HG03571 (cell line): Measurements from ENCODE around the gene TNP2.

ENCODE experiments used
- ATAC-seq: cut with Tn5 transposase; IDR thresholded peaks from one replicate; pipeline ENCODE4 v1.9.1; 2021; ENCODE audit not compliant: unreplicated experiment

The TNP2 gene

GRCh38 chr16:11268921-11269375, at the start of gene TNP2:
Gene TNP2 (minus strand): TSS chr16:11269325. CDS start chr16:11269262, 63 bp downstream.
- no peak for ATAC-seq

DNA sequence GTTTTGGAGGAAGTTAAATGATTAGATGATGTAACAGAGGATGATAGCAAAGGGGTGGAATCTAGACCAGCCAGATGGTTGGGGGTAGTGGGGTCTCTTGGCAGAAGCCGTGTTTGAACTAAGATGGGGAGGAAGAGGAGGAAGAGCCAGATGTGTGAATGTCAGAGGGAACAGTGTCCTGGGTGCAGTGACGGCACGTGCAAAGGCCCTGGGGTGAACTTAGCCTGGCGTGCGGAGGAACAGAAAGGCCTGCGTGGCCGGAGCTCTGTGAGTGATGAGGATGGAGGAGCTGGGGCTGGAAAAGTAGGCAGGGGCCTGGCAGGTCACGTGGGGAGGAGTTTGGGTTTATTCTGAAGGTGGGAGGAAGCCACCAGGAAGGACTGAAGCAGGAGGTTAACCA, 49.7 kb upstream of the TNP2 start:
- ATAC-seq, result no peak

DNA sequence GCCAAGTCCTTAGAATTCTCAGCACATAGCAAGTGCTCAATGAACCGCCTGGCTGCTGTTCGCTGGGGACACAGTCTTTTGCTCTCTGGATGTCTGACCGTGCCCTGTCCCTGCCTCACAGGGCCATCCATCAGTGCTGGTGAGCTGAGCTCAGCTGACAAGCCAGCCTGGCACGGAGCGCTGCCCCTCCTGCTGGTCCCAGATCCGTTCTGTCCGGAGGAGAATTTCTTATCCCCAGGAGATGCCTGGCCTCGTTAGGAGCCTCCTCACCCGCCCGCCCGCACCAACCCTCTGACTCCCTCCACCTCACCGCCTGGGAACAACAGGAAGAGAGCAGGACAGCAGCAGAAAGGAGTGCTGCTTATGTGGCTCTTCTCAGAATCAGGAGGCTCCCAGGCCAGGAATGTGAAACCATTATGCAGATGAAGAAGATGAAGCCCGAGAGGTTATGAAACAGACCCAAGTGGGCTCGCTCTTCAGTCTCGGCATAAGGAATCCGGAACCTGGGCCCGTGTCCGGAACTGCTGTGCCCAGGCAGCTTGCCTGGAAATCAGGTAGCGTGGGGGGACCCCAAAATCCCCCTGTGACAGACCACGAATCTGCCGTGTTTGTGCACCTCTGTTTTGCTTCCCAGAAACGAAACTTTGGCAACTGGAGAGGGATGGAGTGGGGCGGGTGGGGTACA, 47.3 kb upstream of the TNP2 start:
- ATAC-seq, result no peak

GRCh38 chr16:11315510-11315909, 46.4 kb upstream of the TNP2 start:
- ATAC-seq, result no peak

DNA sequence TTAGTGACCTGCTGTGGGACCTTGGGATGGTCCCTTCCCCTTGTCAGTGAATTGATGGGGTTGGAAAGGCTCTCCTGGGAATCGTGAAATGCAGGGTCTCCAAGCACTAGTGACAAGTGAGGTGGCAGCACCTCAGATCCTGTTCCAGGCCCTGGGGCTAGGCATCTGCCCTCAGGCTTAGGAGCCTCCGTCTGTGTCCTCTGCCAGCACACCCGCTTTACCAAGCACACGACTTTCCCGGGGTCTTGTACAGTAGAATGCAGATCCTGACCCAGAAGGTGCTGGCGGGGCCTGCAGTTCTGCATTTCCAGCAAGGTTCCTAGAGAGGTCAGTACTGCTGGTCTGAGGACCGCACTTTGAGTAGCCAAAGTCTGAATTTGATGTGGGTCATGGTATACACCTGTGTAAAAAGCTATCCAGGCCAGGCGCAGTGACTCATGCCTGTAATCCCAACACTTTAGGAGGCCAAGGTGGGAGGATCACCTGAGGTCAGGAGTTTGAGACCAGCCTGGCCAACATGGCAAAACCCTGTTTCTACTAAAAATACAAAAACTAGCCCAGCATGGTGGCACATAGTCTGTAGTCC, 45.3 kb upstream of the TNP2 start:
- ATAC-seq, result no peak

DNA sequence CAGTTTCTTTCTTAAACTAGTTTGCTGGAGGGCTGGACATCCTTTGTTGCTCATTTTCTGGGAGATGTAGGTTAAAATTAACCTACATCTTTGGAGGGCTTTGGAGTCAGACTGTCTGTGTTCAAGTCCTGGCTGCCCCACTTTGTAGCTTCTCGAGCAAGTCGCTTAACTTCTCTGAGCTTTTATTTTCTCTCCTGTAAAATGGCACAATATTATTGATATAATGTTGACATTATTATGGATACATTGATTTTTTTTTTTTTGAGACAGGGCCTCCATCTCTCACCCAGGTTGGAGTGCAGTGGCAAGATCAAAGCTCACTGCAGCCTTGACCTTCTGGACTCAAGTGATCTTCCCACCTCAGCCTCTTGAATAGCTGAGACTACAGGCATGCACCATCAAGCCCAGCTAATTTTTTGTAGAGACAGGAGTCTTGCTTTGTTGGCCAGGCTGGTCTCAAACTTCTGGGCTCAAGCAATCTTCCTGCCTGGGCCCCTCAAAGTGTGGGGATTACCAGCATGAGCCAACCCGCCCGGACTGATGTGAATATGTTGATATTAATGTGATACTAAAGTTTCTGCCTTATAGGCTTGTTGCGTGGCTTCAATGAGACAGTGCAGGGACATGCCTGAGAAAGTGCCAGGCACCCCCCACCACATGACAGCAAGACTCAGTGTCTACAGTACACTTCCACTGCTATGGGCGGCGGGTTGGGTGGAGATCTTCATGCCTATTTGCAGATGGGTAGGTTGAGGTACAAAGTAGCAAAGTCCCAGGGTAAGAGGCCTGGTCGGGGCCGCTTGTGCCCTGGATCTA, 44.6 kb upstream of the TNP2 start:
- no peak for ATAC-seq

DNA sequence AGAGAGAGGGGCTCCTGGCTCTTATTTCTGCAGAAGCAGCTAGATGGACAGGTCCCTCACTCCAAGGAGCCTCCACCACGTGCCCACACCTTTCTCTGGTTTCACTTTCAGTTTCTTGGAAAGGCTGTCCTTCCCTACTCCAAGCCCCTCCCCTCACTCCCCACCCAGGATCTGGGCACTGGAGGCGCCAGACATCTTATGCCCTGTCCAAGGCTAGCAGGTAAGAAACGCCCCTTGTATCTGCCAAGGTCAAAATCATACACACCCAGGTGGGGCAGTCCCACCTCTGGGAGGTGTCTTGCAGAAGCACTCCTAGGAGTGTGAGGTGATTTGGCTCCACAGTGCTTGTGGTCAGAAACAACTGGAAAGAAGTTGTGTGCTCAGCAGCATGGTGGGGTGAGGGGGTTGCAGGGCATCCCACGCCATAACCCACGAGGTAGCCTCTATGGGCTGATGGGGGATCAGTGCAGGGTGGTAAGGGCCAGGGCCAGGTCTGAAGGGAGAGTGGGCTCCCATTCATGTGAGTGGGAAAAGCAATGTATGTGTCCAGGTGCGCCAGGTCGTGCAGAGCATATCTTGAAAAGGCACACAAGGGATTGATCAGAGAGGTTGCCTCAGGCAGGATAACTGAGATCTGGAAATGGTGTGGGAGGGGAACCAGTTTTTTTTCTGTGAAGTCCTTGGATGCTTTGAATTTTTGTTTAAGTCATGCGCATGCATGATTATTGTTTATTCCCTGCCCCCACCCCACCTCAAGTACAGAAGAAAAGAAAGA, 43.8 kb upstream of the TNP2 start:
- no peak for ATAC-seq

GRCh38 chr16:11310997-11311561, 42.0 kb upstream of the TNP2 start:
- peak; percentile 41 for ATAC-seq

DNA sequence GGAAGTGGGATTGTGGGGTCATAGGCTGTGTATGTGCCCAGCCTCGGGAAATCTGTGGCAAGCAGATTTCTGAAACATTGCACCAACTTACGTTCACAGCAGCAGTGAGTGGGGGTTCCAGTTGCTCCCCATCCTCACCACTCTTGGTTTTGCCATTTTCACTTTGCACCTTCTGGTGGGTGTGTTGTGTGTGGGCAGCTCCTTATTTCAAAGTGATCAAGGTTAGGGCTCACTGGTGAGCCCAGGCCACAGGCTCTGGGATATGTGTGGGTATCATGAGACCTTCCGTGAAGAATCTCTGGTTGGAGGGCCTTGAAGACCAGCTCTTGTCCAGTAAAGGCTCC, 41.5 kb upstream of the TNP2 start:
- ATAC-seq, result no peak

DNA sequence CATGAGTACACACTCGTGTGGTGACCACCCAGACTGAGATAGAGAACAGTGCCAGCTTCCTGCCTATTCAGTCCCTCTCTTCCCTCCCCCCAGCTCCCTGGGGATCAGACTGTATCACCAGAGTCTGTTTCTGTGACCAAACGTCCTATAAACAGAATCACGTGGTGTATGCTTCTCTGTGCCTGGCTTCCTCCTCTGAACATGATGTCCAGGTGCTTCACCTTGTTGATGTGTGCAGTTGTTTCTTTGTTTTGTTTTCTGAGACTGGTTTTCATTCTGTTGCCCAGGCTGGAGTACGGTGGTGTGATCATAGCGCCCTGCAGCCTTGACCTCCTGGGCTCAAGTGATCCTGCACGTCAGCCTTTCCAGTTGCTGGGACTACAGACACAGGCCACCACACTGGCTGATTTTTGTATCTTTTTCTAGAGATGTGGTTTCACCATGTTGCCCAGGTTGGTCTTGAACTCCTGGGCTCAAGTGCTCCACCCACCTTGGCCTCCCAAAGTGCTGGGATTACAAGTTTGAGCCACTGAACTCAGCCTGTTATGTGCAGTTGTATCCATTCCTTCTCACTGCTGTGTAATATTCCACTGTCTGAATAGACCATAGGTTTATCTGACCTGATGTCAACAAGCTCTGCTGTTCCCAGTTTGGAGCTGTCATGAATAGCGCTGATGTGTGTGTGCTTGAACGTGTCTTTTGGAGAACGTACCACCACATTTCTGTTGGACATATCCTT, 40.9 kb upstream of the TNP2 start:
- no peak for ATAC-seq

GRCh38 chr16:11308493-11309283, 39.6 kb upstream of the TNP2 start:
- ATAC-seq, result no peak

DNA sequence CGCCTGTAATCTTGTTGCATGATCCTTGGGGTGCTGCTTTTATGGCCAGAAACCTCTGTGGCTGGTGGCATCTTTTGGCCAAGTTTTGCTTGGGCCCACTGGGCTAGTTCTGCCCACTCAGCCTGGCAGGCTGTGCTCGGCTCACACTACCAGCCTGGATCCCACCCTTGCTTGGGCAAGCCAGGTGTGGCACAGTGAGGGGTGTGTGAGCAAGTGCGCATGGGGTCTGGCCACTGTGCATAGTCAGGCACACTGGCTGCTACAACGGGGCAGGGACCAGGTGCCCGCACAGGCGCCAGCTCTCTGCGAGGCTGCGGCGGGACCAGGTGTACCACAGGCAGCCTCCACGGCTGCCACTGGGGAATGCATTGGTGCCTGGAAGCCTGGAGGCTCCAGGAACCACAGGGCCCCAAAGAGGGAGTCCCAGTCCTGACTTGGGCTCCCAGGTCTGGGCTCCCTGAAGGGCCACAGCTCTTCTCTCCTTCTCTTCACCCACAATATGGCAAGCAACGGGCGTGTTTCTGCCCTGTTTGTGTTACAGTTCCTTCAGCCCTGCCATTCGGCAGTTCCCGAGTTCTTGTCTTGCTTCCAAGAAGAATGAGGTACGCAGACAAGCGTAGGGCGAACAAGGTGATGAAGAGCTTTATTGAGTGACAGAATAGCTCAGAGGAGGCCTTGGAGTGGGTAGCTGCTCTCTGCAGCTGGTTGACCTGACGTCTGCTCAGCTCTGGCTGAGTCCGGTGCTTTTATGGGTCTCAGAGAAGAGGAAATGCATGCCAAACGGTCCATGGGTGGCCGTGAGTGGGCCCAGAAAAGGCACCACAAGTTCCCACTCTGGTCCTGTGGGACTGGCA, 38.7 kb upstream of the TNP2 start:
- ATAC-seq, result no peak

GRCh38 chr16:11306997-11307638, 38.0 kb upstream of the TNP2 start:
- no peak for ATAC-seq

GRCh38 chr16:11306381-11306780, 37.3 kb upstream of the TNP2 start:
- no peak for ATAC-seq

DNA sequence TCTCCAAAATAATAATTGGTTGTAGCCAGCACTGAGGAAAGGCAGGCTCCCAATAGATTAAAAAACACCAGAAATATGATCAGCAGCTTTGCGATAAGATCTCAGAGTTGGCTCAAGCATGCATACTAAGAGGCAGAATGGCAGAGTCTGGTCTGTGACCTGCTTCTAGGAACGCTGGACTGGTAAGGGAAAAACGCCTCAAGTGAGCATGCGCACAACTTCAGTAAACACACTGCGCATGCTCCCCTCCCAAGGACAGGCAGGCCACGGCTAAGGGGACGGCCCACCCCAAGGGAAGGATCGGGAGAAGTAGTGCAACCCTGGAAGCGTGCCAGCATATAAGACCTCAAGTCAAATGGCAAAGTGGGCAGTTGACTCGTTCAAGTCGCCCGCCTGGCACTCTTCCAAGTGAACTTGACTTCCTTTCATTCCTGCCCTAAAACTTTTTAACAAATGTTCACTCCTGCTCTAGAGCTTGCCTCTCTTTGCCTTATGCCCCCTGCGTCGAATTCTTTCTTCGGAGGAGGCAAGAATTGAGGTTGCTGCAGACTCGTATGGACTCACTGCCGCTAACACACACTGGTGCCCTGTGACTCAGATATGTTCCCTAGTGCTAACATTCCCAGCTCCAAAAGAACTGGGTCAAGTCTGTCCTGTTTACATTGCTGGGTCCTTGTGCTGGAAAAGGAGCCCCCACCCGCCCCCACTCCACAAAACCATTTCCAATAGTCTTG, 34.4 kb upstream of the TNP2 start:
- no peak for ATAC-seq

- no peak for ATAC-seq
Observed at GRCh38 chr16:11302977-11303376, 33.9 kb upstream of the TNP2 start.
